ENCODE measurements around the gene PXN.

DNA sequence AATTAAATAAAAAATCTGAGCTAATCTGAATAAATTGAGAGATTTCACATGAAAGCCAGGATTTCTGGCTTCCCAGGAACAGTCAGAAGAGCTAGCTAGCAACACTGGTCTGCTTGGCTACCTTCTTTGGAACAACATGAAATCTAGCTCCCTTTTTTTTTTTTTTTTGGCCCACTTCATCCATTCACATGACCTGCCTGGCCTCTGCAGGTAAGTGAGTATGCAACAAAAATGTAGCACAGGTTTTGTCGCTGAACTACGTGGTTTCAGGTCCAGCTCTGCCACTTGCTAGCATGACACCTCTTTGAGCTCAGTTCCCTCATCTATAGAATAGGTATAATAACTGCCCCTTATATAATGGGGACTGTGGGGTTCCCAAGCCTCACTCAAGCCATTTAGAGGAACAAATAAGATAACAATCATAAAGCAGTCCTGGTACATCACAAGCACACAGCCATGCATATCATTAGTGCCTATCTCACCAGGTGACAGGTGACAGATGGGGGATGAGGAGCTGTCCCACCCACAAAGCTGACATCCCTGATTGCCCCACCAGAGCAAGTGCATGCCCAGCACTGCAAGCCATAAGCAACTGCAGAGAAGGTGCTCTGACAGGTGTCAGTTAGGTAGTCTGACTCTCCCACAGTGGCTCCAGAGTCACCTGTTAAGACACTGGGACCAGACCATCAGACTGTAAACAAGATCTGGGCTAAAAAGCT, 25.6 kb downstream of the PXN start:
- TF ChIP-seq CBX8 (IDR thresholded peaks at IDR 0.05) (no peak), RAD21 (conservative IDR thresholded peaks at IDR 0.05 in 1 of 2, IDR thresholded peaks at IDR 0.05 in 1 of 2) (no peak), SMC3 (IDR thresholded peaks at IDR 0.05) (no peak), POLR2AphosphoS2 (conservative IDR thresholded peaks at IDR 0.05; ENCODE audit: low read length) (no peak), HOXA7 (CRISPR knock-in tag; IDR thresholded peaks at IDR 0.05) (no peak), KDM1A (IDR thresholded peaks at IDR 0.05; ENCODE audit: low read depth) (no peak), POLR2A (IDR thresholded peaks at IDR 0.05; ENCODE audit: low read length) (no peak), NPAS2 (CRISPR knock-in tag; IDR thresholded peaks at IDR 0.05; ENCODE audit: borderline replicate concordance) (no peak)
- TF ChIP-seq, protein P1, sequence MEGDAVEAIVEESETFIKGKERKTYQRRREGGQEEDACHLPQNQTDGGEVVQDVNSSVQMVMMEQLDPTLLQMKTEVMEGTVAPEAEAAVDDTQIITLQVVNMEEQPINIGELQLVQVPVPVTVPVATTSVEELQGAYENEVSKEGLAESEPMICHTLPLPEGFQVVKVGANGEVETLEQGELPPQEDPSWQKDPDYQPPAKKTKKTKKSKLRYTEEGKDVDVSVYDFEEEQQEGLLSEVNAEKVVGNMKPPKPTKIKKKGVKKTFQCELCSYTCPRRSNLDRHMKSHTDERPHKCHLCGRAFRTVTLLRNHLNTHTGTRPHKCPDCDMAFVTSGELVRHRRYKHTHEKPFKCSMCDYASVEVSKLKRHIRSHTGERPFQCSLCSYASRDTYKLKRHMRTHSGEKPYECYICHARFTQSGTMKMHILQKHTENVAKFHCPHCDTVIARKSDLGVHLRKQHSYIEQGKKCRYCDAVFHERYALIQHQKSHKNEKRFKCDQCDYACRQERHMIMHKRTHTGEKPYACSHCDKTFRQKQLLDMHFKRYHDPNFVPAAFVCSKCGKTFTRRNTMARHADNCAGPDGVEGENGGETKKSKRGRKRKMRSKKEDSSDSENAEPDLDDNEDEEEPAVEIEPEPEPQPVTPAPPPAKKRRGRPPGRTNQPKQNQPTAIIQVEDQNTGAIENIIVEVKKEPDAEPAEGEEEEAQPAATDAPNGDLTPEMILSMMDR (IDR thresholded peaks at IDR 0.05), result no peak
- TF ChIP-seq, protein P2, sequence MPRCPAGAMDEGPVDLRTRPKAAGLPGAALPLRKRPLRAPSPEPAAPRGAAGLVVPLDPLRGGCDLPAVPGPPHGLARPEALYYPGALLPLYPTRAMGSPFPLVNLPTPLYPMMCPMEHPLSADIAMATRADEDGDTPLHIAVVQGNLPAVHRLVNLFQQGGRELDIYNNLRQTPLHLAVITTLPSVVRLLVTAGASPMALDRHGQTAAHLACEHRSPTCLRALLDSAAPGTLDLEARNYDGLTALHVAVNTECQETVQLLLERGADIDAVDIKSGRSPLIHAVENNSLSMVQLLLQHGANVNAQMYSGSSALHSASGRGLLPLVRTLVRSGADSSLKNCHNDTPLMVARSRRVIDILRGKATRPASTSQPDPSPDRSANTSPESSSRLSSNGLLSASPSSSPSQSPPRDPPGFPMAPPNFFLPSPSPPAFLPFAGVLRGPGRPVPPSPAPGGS (IDR thresholded peaks at IDR 0.05), result no peak

All from A549 (cell line).